Gastroesophageal sphincter (tissue), 4 donors: ENCODE results near the gene EFEMP2. TPM values are rescaled to one million over a fixed set of nuclear protein-coding genes. Genes with fewer than 3 reads are reported as not detected.

Source experiments
- ATAC-seq: fragments of 150-250 bp; one replicate; pipeline ENCODE4 v1.9.1; 2016; ENCODE audit warnings: mild to moderate bottlenecking, moderate library complexity
- H3K27ac ChIP-seq, 4 donors: fragments of 200-600 bp; sonication (generic) in 3 of 4; 1 replicate in 3 of 4; 2 replicates in 1 of 4; pipeline ENCODE4 v1.5.1; 2016 to 2019
- H3K27me3 ChIP-seq: fragments of 200-600 bp; sonication (generic); one replicate; pipeline ENCODE4 v1.5.1; 2019
- H3K36me3 ChIP-seq, 2 donors: fragments of 200-600 bp; sonication (generic); one replicate each; pipeline ENCODE4 v1.5.1; 2019; ENCODE audit warnings: control low read depth in 1 of 2
- H3K4me1 ChIP-seq, 3 donors: fragments of 200-600 bp; sonication (generic); 1 replicate in 2 of 3; 2 replicates in 1 of 3; pipeline ENCODE4 v1.5.1; 2016 to 2019; ENCODE audit warnings: control low read depth in 2 of 3
- H3K4me3 ChIP-seq, 2 donors: fragments of 200-600 bp; sonication (generic); one replicate each; pipeline ENCODE4 v1.5.1; 2019; ENCODE audit warnings: mild to moderate bottlenecking in 1 of 2, moderate library complexity in 1 of 2
- H3K9me3 ChIP-seq, 3 donors: fragments of 200-600 bp; sonication (generic); one replicate each; pipeline ENCODE4 v1.5.1; 2017 to 2019; ENCODE audit warnings: control low read depth in 2 of 3
- CTCF ChIP-seq, 4 experiments: fragments of 200-600 bp in 2 of 4; fragments of 450-650 bp in 2 of 4; sonication (generic) in 1 of 4; IDR thresholded peaks; one replicate each; pipeline ENCODE4 v1.5.1; 2017 to 2019; ENCODE audit warnings: antibody characterized with exemption in 4 of 4, mild to moderate bottlenecking in 2 of 4, moderate library complexity in 2 of 4
- EP300 ChIP-seq: sonication (generic); formaldehyde crosslinking; IDR thresholded peaks from one replicate; pipeline ENCODE4 v1.6.1; 2017; ENCODE audit warnings: antibody characterized with exemption, mild to moderate bottlenecking
- POLR2A ChIP-seq, 2 donors: fragments of 450-650 bp; IDR thresholded peaks; one replicate each; pipeline ENCODE4 v1.6.1; 2017; ENCODE audit warnings: antibody characterized with exemption in 2 of 2, mild to moderate bottlenecking in 2 of 2, moderate library complexity in 1 of 2
- POLR2AphosphoS5 ChIP-seq: sonication (generic); formaldehyde crosslinking; IDR thresholded peaks from one replicate; pipeline ENCODE4 v1.6.1; 2017; ENCODE audit warnings: antibody characterized with exemption
- WGBS, 2 donors: methylation state at CpG; one replicate each; pipeline ENCODE4 v1.1.5; 2018; ENCODE audit warnings: low coverage in 1 of 2; 5-methylcytosine and 5-hydroxymethylcytosine counted together
- total RNA-seq, 4 donors: library from RNA; depleted of rRNA; stranded (reverse); fragments of >200 nt; gene quantifications; one replicate each; pipeline ENCODE4 v1.1.0, GENCODE V29; 2016

Gene EFEMP2
- total RNA-seq, 4 donors from 2014 or later, result 55.6 to 92.8 (median 81.2) TPM

GRCh38 chr11:65817835-65818680 lies 54.5 kb downstream of the EFEMP2 start:
- 18 to 53% methylated on average over 5 to 23 of the region's 74 CpGs for WGBS, 2 donors

GRCh38 chr11:65817312-65817834 lies 55.2 kb downstream of the EFEMP2 start:
- peak overlapping the region; percentile 16 to 86 (median 82) for H3K27ac ChIP-seq
- peak overlapping the region; percentile 68 to 78 for H3K4me3 ChIP-seq
- H3K4me1 ChIP-seq, result peaks cover 0 to 32% (median 0%) of the 10 kb centered on the region in 3 donors
- no peak for TF ChIP-seq CTCF (IDR thresholded peaks at IDR 0.05)
- no peak for TF ChIP-seq POLR2AphosphoS5
- no peak for TF ChIP-seq EP300
- no peak for TF ChIP-seq POLR2A (IDR thresholded peaks at IDR 0.05)
- no peaks in the 10 kb centered on the region for H3K27me3 ChIP-seq
- no peaks in the 10 kb centered on the region for H3K9me3 ChIP-seq
- ATAC-seq, result no peak
- 33 to 37% methylated on average over 2 to 3 of the region's 5 CpGs for WGBS, 2 donors
- peaks cover 0 to 10% of the 10 kb centered on the region in 2 donors for H3K36me3 ChIP-seq

More at GRCh38 chr11:65817835-65818680, 54.5 kb downstream of the EFEMP2 start:
- Histone ChIP-seq H3K27ac (peak overlapping the region; percentile 16 to 86 (median 82)), H3K36me3 (peaks cover 0 to 10% of the 10 kb centered on the region in 2 donors), H3K4me1 (peaks cover 0 to 32% (median 0%) of the 10 kb centered on the region in 3 donors), H3K4me3 (peak overlapping the region; percentile 68 to 78), H3K27me3 (no peaks in the 10 kb centered on the region), H3K9me3 (no peaks in the 10 kb centered on the region)
- ATAC-seq, result peak; percentile 97
- TF ChIP-seq POLR2A (IDR thresholded peaks at IDR 0.05) (no peak), POLR2AphosphoS5 (peak; percentile 41), EP300 (no peak), CTCF (IDR thresholded peaks at IDR 0.05) (peak; percentile 98 to 100 (median 99))

DNA sequence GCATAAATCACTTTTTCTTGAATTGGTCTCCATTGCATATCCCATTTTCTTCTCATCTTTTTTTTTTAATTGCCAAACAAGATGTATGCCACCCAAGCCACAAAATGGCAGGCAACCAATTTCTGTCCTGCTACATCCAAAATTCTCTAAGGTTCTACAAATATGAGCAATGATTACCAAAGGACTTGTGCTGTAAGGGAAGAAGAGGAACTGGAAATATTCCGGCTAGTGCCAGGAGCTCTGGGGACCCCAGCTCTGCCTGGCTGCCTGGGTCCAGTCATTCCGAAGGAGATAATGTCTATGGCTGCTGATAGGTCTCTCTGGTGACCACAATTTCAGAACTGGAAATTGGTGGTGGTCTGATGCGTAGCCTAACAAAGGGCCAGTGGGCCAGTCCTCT lies 55.9 kb downstream of the EFEMP2 start:
- no peak for TF ChIP-seq POLR2A (IDR thresholded peaks at IDR 0.05)
- 100% methylated on average over 2 of the region's 3 CpGs; no CpG with 5 or more reads in 1 of the 2 donors for WGBS, 2 donors
- no peak for ATAC-seq
- no peaks in the 10 kb centered on the region for H3K9me3 ChIP-seq
- H3K4me3 ChIP-seq, result peak overlapping the region in 1 of 2 donors; percentile 78
- H3K27me3 ChIP-seq, result no peaks in the 10 kb centered on the region
- H3K27ac ChIP-seq, result no peak overlapping the region
- peaks cover 0 to 10% of the 10 kb centered on the region in 2 donors for H3K36me3 ChIP-seq
- H3K4me1 ChIP-seq, result peaks cover 0 to 32% (median 0%) of the 10 kb centered on the region in 3 donors

Other genes with a start within 250 kb of the EFEMP2 start
- 10 to 100 TPM; 32.9 to 45.0 (median 38.3) TPM for gene SIPA1, start 234.7 kb downstream of the EFEMP2 start, total RNA-seq
- 10 to 100 TPM; 47.3 to 78.8 (median 63.9) TPM for gene RELA, start 209.9 kb downstream of the EFEMP2 start, total RNA-seq
- 10 to 100 TPM; 49.7 to 84.9 (median 81.6) TPM for gene KAT5, start 160.5 kb downstream of the EFEMP2 start, total RNA-seq
- gene RNASEH2C, start 152.0 kb downstream of the EFEMP2 start, total RNA-seq, result 100 to 1,000 TPM in 2 of 4 donors, 10 to 100 TPM in 2; 69.0 to 196 (median 96.3) TPM
- 10 to 100 TPM; 11.2 to 23.4 (median 15.7) TPM for gene AP5B1, start 91.8 kb downstream of the EFEMP2 start, total RNA-seq
- under 1 TPM in 1 of 4 donors, not detected in 3; 0.62 TPM for gene OVOL1, start 85.7 kb downstream of the EFEMP2 start, total RNA-seq
- under 1 TPM in 1 of 4 donors, not detected in 3; 0.13 TPM for gene SNX32, start 38.8 kb downstream of the EFEMP2 start, total RNA-seq
- 100 to 1,000 TPM; 559 to 895 (median 639) TPM for gene CFL1, start 14.6 kb downstream of the EFEMP2 start, total RNA-seq
- gene MUS81, start 12.4 kb downstream of the EFEMP2 start, total RNA-seq, result 10 to 100 TPM; 37.2 to 71.7 (median 60.8) TPM
- 1 to 10 TPM in 1 of 4 donors, under 1 TPM in 2, not detected in 1; 0.52 to 3.6 (median 0.94) TPM for gene CTSW, start 7.0 kb upstream of the EFEMP2 start, total RNA-seq
- gene FIBP, start 15.7 kb upstream of the EFEMP2 start, total RNA-seq, result 10 to 100 TPM; 35.2 to 62.3 (median 54.6) TPM
- 100 to 1,000 TPM in 1 of 4 donors, 10 to 100 TPM in 3; 68.7 to 111 (median 77.7) TPM for gene CCDC85B, start 17.9 kb upstream of the EFEMP2 start, total RNA-seq
- gene FOSL1, start 27.6 kb upstream of the EFEMP2 start, total RNA-seq, result 10 to 100 TPM in 1 of 4 donors, 1 to 10 TPM in 3; 1.4 to 24.9 (median 4.1) TPM
- gene C11orf68, start 46.3 kb upstream of the EFEMP2 start, total RNA-seq, result 10 to 100 TPM; 19.4 to 38.4 (median 33.3) TPM
- 100 to 1,000 TPM in 2 of 4 donors, 10 to 100 TPM in 2; 80.2 to 118 (median 98.8) TPM for gene DRAP1, start 46.6 kb upstream of the EFEMP2 start, total RNA-seq
- not detected for gene TSGA10IP, start 72.7 kb upstream of the EFEMP2 start, total RNA-seq
- 10 to 100 TPM; 32.3 to 96.1 (median 39.7) TPM for gene SART1, start 88.9 kb upstream of the EFEMP2 start, total RNA-seq
- gene EIF1AD, start 129.4 kb upstream of the EFEMP2 start, total RNA-seq, result 10 to 100 TPM; 29.3 to 35.0 (median 30.7) TPM
- 10 to 100 TPM; 35.9 to 61.2 (median 43.4) TPM for gene BANF1, start 129.7 kb upstream of the EFEMP2 start, total RNA-seq
- gene CST6, start 139.2 kb upstream of the EFEMP2 start, total RNA-seq, result 1 to 10 TPM in 1 of 4 donors, not detected in 3; 1.7 TPM
- under 1 TPM in 1 of 4 donors, not detected in 3; 0.12 TPM for gene CATSPER1, start 153.7 kb upstream of the EFEMP2 start, total RNA-seq
- gene GAL3ST3, start 176.4 kb upstream of the EFEMP2 start, total RNA-seq, result 1 to 10 TPM; 1.2 to 7.8 (median 2.2) TPM
- gene SF3B2, start 179.6 kb upstream of the EFEMP2 start, total RNA-seq, result 100 to 1,000 TPM; 113 to 179 (median 160) TPM
- 10 to 100 TPM; 32.7 to 81.8 (median 38.2) TPM for gene PACS1, start 197.5 kb upstream of the EFEMP2 start, total RNA-seq